HepG2 (cell line): ENCODE data around the gene CHDH. TPM values are rescaled to one million over a fixed set of nuclear protein-coding genes. Genes with fewer than 3 reads are reported as not detected.

Source experiments
- GFI1 ChIP-seq: sonication (generic); formaldehyde crosslinking; IDR thresholded peaks from 2 replicates; pipeline ENCODE4 v1.5.0; 2020; ENCODE audit warnings: missing genetic modification reagents, mild to moderate bottlenecking, borderline replicate concordance
- HDAC1 ChIP-seq: sonication (generic); formaldehyde crosslinking; IDR thresholded peaks from 2 replicates; pipeline ENCODE4 v1.5.1; 2020; ENCODE audit warnings: mild to moderate bottlenecking, missing genetic modification reagents
- HMG20A ChIP-seq: IDR thresholded peaks from 2 replicates; pipeline ENCODE4 v1.6.1; 2016; ENCODE audit warnings: borderline replicate concordance
- MYC ChIP-seq: sonication (generic); formaldehyde crosslinking; IDR thresholded peaks from 2 replicates; pipeline ENCODE4 v1.9.0; 2021; ENCODE audit warnings: missing genetic modification reagents, borderline replicate concordance
- ZNF17 ChIP-seq: sonication (generic); formaldehyde crosslinking; IDR thresholded peaks from 2 replicates; pipeline ENCODE4 v1.5.0; 2020; ENCODE audit warnings: mild to moderate bottlenecking, missing genetic modification reagents
- ZNF709 ChIP-seq: sonication (generic); formaldehyde crosslinking; IDR thresholded peaks from 2 replicates; pipeline ENCODE4 v1.5.0; 2020; ENCODE audit warnings: mild to moderate bottlenecking, missing genetic modification reagents
- ZSCAN9 ChIP-seq: IDR thresholded peaks from 2 replicates; pipeline ENCODE4 v1.6.1; 2016; ENCODE audit warnings: borderline replicate concordance
- polyA plus RNA-seq, 8 experiments: library from polyadenylated mRNA; depleted of rRNA in 3 of 8; stranded (reverse) in 7 of 8; unstranded in 1 of 8; fragments of >200 nt; fragmentation: Illumina TruSeq in 4 of 8; extraction: Trizol in 4 of 8; gene quantifications; 2 replicates each; pipeline versions ENCODE4 v1.2.1 to v1.2.3, GENCODE V29; 2011 to 2016; ENCODE audit warnings: low read depth in 4 of 8, missing spikeins in 1 of 8, mixed read lengths in 1 of 8; ENCODE audit not compliant: insufficient read depth in 1 of 8
- total RNA-seq, 5 experiments: library from RNA; depleted of rRNA; stranded (reverse); fragments of >200 nt; fragmentation: Illumina TruSeq; extraction: Trizol; gene quantifications; 2 replicates each; pipeline ENCODE4 v1.2.3, GENCODE V29; 2016; ENCODE audit warnings: low read depth in 1 of 5
- TF ChIP-seq, protein P1 (sequence below): sonication (generic); formaldehyde crosslinking; IDR thresholded peaks from 2 replicates; pipeline ENCODE4 v1.5.0; 2020; ENCODE audit warnings: mild to moderate bottlenecking, missing genetic modification reagents, borderline replicate concordance
- TF ChIP-seq, protein P2 (sequence below): sonication (generic); formaldehyde crosslinking; IDR thresholded peaks from 2 replicates; pipeline ENCODE4 v1.4.0; 2020; ENCODE audit warnings: missing genetic modification reagents, borderline replicate concordance
- TF ChIP-seq, protein P3 (sequence below): sonication (generic); formaldehyde crosslinking; IDR thresholded peaks from 2 replicates; pipeline ENCODE4 v1.9.0; 2022; ENCODE audit warnings: missing genetic modification reagents, mild to moderate bottlenecking, borderline replicate concordance
- TF ChIP-seq, protein P4 (sequence below): sonication (generic); formaldehyde crosslinking; conservative IDR thresholded peaks from 2 replicates; pipeline ENCODE4 v1.4.0; 2020; ENCODE audit warnings: missing genetic modification reagents

The CHDH gene
- total and polyA plus RNA-seq, 2 of the 13 experiments (the other 11 are each of a cell fraction or from before 2014, with no cell fraction given), result 28.1 to 48.9 TPM

DNA sequence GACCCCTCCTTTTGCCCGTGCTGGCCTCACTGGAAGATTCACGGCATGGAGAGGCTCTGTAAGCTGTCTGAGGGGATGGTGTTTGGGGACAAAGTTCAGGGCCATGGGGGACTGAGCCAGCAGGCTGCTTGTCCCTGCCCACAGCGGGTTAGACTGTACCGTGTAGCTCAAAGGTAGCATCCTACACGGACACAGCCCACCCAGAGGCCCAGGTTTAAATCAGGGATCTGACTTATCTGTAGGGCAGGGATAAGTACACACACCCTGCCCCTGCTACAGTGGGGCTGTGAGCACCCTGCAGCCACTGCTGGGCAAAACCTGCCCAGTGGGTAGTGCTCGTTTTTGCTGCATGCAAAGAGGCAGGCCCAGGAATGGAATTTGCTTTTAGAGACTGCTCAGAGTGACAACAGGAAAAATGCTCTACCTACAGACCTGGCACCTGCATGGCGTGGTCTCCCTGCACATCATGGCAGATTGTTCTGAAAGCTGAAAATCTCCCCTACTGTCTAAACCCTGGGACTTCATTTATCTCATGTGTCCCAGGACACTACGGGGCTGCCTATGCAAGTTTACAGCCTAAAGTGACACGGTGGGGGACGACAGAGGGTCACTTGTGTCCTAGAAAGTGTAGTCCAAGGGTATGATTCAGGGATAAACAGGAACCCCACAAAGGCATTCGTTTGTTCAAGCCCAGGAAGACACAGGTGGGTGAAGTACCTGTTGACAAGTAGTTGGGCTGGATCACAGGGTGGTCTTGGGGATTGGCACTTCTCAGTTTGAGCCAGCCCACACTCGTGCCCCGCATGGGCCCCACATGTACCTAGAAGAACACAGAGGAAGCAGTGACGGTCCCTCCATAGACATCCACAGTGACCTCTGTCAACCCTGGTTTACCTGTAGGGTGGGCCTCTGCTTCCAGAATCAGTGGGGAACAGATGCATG lies 27.7 kb downstream of the CHDH start (continued):
- TF ChIP-seq, protein P1, sequence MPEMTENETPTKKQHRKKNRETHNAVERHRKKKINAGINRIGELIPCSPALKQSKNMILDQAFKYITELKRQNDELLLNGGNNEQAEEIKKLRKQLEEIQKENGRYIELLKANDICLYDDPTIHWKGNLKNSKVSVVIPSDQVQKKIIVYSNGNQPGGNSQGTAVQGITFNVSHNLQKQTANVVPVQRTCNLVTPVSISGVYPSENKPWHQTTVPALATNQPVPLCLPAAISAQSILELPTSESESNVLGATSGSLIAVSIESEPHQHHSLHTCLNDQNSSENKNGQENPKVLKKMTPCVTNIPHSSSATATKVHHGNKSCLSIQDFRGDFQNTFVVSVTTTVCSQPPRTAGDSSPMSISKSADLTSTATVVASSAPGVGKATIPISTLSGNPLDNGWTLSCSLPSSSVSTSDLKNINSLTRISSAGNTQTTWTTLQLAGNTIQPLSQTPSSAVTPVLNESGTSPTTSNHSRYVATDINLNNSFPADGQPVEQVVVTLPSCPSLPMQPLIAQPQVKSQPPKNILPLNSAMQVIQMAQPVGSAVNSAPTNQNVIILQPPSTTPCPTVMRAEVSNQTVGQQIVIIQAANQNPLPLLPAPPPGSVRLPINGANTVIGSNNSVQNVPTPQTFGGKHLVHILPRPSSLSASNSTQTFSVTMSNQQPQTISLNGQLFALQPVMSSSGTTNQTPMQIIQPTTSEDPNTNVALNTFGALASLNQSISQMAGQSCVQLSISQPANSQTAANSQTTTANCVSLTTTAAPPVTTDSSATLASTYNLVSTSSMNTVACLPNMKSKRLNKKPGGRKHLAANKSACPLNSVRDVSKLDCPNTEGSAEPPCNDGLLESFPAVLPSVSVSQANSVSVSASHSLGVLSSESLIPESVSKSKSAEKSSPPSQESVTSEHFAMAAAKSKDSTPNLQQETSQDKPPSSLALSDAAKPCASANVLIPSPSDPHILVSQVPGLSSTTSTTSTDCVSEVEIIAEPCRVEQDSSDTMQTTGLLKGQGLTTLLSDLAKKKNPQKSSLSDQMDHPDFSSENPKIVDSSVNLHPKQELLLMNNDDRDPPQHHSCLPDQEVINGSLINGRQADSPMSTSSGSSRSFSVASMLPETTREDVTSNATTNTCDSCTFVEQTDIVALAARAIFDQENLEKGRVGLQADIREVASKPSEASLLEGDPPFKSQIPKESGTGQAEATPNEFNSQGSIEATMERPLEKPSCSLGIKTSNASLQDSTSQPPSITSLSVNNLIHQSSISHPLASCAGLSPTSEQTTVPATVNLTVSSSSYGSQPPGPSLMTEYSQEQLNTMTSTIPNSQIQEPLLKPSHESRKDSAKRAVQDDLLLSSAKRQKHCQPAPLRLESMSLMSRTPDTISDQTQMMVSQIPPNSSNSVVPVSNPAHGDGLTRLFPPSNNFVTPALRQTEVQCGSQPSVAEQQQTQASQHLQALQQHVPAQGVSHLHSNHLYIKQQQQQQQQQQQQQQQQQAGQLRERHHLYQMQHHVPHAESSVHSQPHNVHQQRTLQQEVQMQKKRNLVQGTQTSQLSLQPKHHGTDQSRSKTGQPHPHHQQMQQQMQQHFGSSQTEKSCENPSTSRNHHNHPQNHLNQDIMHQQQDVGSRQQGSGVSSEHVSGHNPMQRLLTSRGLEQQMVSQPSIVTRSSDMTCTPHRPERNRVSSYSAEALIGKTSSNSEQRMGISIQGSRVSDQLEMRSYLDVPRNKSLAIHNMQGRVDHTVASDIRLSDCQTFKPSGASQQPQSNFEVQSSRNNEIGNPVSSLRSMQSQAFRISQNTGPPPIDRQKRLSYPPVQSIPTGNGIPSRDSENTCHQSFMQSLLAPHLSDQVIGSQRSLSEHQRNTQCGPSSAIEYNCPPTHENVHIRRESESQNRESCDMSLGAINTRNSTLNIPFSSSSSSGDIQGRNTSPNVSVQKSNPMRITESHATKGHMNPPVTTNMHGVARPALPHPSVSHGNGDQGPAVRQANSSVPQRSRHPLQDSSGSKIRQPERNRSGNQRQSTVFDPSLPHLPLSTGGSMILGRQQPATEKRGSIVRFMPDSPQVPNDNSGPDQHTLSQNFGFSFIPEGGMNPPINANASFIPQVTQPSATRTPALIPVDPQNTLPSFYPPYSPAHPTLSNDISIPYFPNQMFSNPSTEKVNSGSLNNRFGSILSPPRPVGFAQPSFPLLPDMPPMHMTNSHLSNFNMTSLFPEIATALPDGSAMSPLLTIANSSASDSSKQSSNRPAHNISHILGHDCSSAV (CRISPR knock-in tag), result no peak
- TF ChIP-seq HDAC1 (CRISPR knock-in tag), result peak; percentile 60; the same call in 1 of the 2 replicates
- TF ChIP-seq ZNF17 (CRISPR knock-in tag), result no peak
- TF ChIP-seq, protein P2, sequence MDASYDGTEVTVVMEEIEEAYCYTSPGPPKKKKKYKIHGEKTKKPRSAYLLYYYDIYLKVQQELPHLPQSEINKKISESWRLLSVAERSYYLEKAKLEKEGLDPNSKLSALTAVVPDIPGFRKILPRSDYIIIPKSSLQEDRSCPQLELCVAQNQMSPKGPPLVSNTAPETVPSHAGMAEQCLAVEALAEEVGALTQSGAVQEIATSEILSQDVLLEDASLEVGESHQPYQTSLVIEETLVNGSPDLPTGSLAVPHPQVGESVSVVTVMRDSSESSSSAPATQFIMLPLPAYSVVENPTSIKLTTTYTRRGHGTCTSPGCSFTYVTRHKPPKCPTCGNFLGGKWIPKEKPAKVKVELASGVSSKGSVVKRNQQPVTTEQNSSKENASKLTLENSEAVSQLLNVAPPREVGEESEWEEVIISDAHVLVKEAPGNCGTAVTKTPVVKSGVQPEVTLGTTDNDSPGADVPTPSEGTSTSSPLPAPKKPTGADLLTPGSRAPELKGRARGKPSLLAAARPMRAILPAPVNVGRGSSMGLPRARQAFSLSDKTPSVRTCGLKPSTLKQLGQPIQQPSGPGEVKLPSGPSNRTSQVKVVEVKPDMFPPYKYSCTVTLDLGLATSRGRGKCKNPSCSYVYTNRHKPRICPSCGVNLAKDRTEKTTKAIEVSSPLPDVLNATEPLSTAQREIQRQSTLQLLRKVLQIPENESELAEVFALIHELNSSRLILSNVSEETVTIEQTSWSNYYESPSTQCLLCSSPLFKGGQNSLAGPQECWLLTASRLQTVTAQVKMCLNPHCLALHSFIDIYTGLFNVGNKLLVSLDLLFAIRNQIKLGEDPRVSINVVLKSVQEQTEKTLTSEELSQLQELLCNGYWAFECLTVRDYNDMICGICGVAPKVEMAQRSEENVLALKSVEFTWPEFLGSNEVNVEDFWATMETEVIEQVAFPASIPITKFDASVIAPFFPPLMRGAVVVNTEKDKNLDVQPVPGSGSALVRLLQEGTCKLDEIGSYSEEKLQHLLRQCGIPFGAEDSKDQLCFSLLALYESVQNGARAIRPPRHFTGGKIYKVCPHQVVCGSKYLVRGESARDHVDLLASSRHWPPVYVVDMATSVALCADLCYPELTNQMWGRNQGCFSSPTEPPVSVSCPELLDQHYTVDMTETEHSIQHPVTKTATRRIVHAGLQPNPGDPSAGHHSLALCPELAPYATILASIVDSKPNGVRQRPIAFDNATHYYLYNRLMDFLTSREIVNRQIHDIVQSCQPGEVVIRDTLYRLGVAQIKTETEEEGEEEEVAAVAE (CRISPR knock-in tag), result 0 out of 2 replicates have a peak, but pooled peaks have one; percentile 46
- no peak for TF ChIP-seq ZNF709 (CRISPR knock-in tag)
- 0 out of 2 replicates have a peak, but pooled peaks have one; percentile 25 for TF ChIP-seq ZSCAN9 (CRISPR knock-in tag)
- TF ChIP-seq, protein P3, sequence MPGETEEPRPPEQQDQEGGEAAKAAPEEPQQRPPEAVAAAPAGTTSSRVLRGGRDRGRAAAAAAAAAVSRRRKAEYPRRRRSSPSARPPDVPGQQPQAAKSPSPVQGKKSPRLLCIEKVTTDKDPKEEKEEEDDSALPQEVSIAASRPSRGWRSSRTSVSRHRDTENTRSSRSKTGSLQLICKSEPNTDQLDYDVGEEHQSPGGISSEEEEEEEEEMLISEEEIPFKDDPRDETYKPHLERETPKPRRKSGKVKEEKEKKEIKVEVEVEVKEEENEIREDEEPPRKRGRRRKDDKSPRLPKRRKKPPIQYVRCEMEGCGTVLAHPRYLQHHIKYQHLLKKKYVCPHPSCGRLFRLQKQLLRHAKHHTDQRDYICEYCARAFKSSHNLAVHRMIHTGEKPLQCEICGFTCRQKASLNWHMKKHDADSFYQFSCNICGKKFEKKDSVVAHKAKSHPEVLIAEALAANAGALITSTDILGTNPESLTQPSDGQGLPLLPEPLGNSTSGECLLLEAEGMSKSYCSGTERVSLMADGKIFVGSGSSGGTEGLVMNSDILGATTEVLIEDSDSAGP, result peak; percentile 54; the same call in 1 of the 2 replicates
- peak; percentile 37; the same call in 1 of the 2 replicates for TF ChIP-seq HMG20A
- TF ChIP-seq, protein P4, sequence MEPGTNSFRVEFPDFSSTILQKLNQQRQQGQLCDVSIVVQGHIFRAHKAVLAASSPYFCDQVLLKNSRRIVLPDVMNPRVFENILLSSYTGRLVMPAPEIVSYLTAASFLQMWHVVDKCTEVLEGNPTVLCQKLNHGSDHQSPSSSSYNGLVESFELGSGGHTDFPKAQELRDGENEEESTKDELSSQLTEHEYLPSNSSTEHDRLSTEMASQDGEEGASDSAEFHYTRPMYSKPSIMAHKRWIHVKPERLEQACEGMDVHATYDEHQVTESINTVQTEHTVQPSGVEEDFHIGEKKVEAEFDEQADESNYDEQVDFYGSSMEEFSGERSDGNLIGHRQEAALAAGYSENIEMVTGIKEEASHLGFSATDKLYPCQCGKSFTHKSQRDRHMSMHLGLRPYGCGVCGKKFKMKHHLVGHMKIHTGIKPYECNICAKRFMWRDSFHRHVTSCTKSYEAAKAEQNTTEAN (CRISPR knock-in tag), result no peak
- peak; percentile 74; the same call in 1 of the 2 replicates for TF ChIP-seq GFI1 (CRISPR knock-in tag)
- TF ChIP-seq MYC (CRISPR knock-in tag), result 0 out of 2 replicates have a peak, but pooled peaks have one; percentile 18
